Measurements from ENCODE around the gene ZNF576.
A peak's percentile ranks its signal among the peaks of the same experiment; 100 is the strongest.
"Not testable (repeated sequence)": the region's sequence is repeated elsewhere in the genome, so short reads cannot be mapped to it uniquely, and the experiment has no call there.

The ZNF576 gene, protein sequence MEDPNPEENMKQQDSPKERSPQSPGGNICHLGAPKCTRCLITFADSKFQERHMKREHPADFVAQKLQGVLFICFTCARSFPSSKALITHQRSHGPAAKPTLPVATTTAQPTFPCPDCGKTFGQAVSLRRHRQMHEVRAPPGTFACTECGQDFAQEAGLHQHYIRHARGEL

DNA sequence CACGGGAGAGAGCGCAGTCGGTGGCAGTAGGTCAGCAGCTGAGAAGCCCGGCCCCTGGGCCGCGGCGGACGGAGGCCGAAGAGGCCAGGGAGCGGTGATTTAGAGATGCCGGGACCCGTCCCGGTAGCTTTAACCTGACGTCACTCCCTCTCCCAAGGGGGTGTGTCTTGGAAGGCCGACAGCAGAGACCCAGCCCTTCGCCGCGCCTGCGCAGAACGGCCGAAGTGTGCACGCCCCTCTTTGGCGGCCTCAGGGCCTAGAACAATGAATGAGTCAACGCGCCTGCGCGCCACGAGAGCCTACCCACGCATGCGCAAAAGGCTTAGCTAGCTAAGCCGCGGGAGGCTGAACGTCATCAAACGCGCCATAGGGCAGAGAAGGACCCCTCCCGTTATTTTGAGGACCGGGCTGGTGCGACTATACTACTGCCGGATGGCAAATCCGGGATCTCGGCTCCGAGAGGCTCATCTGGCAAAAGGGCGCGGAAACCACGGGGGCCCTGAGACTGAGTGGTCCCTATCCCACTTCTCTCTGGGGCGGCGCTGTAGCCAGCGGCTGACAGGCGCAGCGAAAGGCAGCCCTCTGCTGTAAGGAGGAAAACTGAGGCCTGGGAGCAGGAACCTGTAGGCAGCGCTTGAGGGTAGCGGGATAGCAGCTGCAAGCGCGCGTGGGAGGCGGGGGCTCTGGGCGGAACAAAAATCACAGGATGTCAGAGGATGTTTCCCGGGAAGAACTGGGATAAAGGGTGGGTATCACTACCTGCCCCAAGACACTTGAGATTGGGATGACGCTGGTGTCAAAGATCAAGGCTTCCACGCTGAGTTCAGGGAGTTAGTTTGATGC, at the start of gene ZNF576, which contains the start of gene IRGQ:
ZNF576 (plus strand) TSS at position 597 of the 843 bp plus-strand sequence. CDS start 514 bp downstream, outside the sequence.
IRGQ (minus strand) TSS at position 136 of the 843 bp plus-strand sequence. CDS start 796 bp downstream, outside the sequence.
- peak; percentile 98 for DNase-seq (ENCODE audit: low read depth)

DNA sequence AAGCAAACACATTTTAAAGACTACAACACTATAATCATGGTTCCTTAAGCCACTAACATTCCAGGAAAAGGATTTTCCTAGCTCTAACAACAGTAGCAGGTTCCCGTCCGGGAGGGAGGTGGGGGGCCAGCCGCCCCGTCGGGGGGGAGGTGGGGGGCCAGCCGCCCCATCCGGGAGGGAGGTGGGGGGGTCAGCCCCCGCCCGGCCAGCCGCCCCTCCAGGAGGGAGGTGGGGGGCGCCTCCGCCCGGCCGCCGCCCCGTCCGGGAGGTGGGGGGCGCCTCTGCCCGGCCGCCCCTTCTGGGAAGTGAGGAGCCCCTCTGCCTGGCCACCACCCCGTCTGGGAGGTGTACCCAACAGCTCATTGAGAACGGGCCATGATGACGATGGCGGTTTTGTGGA, 48.5 kb upstream of the ZNF576 start:
- DNase-seq (ENCODE audit: low read depth): not testable (repeated sequence)

DNA sequence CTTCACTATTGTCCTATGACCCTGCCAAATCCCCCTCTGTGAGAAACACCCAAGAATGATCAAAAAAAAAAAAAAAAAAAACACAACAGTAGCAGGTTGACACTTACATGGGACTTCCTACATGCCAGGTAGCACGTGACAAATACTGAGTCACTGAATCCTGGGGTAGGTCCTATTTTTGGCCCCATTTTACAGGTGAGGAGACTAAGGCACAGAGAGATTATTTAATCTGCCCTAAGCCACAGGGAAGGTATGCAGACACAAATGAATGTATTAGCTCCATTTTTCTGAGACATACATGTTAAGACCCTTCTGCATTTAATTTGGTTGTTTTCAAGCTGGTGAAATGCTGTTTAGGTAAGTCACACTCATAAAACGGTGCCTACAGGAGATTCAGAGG, 47.7 kb upstream of the ZNF576 start:
- no peak for DNase-seq (ENCODE audit: low read depth)

DNA sequence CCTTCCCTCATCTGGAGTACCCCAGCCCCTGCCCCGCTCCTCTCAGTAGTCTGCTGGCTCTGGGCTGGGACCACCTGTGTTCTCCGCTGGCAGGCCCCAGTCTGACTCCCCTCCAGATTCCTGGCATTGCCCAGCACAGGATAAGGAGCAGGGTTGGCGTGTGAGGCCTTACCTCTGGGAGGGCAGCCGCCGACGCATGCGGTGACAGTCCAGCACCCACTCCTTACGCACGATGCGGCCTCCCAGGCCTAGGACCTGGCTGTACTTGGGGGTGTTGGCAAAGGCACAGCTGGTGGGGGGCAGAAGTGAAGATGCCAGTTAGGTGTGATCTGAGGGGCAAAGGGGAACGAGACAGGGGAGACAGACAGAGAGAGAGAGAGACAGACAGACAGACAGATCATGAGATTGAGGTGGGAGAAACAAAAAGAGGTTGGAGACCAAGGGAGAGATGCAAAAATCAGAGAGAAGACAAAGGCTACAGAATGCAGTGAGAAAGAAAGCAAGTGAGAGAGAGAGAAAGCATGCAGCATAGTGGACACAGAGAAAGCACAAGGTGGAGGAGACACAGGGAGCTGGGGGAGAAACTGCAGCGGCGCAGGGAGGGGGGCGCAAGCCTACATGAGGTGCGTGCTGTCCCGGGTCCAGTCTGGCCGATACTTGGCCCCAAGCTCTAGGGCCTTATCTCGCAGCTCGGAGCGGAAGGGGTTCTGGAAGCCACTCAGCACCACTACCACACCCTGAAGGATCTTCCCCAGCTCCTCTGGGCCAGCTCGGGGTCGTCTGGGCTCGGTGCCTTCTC, 44.8 kb upstream of the ZNF576 start:
- DNase-seq (ENCODE audit: low read depth): no peak

DNA sequence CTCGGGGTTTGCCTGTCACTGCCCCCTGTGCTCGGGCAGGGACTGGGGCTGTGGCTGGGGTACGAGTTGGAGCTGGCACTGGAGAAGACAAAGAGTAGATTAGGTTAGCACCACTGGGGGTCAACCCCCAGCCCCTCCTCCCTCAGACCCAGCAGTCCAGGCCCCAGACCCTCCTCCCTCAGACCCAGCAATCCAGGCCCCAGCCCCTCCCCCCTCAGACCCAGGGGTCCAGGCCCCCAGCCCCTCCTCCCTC, 44.3 kb upstream of the ZNF576 start:
- DNase-seq (ENCODE audit: low read depth): no peak

DNA sequence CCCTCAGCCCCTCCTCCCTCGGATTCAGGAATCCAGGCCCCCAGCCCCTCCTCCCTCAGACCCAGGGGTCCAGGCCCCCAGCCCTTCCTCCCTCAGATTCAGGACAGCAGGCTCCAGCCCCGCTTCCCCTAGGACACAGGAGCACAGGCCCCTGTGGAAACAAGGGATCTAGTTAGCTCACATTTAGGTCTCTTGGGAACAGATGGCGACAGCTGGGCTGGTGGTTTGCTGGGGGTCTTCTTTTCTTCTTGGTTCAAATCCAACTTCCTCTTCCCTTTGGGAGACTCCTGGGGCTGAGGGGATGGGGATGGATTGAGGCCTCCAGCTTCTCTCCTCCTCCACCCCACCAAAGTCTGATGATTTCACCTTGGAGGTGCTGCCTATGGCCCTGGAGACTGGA, 43.8 kb upstream of the ZNF576 start:
- no peak for DNase-seq (ENCODE audit: low read depth)

DNA sequence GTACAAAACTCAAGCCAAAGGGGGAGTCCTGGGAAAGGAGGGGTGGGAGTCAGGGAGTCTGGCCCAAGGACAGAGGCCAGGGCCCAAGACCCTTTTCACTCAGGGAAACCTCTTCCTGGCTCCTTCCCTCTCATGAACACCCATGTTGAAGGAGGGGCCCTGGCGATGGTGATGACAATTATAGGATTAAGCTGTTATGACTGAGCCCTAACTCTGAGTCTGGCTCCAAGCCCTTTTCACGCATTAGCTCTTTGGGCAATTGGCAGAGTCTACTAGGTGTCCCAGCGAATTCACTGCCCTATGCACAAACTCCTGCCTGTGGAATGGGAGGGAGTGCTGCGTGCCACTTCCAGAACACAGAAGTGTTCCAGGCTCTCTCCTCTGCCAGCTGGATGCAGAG, 42.7 kb upstream of the ZNF576 start:
- no peak for DNase-seq (ENCODE audit: low read depth)

DNA sequence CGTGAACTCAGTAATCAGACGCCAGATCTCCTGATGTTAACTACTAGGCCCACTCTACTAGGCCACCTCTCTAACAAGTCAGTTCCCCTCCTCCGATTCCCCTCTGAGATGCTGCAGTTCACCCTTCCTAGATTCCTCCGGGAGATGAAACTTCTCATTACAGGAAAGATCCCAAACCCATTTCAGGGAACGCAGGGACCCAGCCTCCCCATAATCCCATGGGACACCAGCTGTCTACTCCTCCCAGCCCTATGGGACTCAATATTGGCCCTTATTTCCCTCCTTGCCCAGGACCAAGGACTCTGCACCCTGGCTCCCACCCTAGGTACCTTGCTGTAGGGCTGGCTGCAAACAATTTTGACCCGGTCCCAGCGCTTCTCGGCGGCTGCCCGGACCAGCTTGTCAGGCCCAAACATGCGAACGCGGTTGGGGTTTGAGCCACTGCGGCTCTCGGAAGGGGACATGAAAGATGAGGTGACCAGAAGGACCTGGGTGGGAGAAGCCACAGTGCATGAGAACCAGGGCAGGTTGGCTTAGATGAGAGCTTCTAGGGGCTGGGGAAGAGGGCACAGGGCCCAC, 42.0 kb upstream of the ZNF576 start:
- no peak for DNase-seq (ENCODE audit: low read depth)

DNA sequence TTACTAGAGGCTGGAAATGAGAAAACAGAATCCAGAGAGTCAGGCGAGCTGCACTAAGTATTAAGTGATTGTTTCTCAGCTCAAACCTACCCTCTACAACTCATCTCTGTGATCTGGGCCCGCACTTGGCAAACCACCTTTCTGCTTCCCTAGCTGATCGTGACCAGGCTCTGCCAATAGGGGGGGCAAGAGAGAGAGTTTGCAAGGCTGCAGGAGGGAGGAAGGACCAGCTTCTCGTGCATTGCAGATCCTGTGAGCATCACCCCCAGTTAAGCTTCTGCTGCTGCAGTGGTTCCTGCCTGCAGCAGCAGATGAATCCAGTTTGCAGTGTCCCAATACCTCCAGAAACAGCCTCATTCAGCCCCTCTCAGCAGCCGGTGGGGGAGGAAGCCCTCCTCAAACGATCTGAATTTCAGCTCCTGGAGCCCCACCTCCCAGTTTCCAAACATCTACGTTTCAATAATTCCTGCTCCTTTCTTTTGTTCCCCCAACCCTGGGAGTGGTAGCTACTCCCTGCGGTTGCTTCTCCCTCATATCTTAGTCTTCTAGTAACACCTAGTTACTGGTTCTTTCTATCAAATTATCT, 41.1 kb upstream of the ZNF576 start:
- DNase-seq (ENCODE audit: low read depth): peak; percentile 71

DNA sequence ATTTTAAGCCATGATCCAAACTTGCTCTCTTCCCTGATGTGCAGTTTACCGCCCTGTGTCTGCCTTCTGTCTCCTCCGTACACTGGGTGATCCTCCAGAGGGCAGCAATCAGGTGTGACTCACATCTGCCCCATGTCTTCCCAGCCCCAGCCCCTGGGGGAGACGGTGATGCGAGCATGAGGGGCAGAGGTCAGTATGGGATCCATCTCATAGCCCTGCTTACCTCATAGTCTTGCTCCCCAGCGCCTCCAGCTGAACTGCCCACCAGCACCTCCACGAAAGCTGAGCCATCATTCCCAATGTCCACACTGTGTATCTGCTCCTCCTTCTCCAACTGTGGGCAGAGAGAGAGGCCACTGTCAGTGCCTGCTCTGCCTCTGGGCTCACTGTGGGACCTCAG, 35.7 kb upstream of the ZNF576 start:
- DNase-seq (ENCODE audit: low read depth): peak; percentile 43

DNA sequence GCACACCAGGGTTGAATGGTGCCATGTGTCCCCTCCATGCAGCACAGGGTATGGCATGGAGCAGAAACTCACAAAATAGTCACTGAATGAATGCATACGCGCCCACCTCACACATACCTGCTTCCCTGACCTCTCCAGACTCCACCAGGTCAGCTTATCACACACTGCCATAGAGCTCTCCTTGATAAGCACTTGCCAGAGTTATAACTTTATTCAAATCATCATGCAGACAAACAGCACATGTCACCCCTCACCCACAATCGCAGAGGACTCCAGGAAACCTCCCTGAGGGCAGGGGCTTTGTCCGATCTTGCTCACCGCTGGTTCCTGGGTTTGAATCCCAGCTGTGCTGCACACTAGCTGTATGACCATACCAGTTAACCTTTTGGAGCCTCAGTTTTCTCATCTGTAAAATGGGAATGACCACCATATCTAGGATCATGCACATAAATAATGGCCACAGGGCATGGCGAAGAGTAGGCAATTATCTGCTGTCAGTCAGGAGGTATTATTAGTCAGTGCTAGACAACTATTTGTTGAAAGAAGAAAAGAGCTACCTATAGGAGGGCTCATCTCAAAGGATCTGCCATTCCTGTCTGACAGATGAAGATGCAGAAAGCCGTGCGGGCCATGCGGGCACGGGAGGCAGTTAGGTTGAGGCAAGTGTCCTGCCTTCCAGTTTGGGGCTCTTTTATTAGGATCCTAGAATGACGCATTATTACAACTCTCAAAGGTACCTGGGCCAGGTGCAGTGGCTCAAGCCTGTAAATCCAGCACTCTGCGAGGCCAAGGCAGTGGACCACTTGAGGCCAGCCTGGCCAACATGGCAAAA, 35.0 kb upstream of the ZNF576 start:
- DNase-seq (ENCODE audit: low read depth): no peak

DNA sequence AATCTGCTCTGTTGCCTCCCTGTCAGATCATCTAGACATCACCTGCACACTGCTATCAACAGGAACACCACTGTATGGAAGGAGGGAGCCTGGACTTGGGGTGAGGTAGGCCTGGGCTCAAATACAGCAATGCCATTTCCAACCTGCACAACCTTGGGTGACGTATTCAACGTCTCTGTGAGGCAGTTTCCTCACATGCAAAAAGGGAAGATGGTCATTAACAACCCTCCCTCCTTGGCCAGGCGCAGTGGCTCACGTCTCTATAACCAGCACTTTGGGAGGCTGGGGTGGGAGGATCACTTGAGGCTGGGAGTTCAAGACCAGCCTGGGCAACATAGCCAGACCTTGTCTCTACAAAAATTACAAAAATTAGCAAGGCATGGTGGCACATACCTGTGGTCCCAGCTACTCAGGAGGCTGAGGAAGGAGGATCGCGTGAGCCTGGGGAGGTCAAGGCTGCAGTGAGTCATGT, 34.1 kb upstream of the ZNF576 start:
- DNase-seq (ENCODE audit: low read depth): no peak

DNA sequence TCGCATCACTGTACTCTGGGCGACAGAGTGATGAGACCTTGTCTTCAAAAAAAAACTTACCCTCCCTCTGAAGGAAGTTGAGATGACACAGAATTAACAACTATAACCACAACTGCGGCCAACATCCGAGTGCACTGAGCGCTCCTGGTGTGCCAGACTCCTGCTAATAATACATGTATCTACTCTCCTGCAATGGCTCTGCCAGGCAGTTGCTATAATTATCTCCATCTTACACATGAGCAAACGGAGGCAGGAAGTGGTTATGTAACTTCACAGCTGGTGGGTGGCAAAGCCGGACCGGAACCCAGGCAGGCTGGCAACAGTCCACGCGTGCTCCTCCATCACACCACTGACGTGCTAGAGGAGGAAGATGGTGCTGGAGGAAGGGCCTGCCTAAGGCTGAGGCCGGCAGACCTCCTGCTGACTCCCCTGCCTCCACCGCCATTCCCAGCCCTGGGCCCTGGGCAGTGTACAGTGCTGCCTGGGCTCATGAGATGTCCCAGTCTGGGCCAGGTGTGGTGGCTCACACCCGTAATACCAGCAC, 33.6 kb upstream of the ZNF576 start:
- DNase-seq (ENCODE audit: low read depth): peak; percentile 85

DNA sequence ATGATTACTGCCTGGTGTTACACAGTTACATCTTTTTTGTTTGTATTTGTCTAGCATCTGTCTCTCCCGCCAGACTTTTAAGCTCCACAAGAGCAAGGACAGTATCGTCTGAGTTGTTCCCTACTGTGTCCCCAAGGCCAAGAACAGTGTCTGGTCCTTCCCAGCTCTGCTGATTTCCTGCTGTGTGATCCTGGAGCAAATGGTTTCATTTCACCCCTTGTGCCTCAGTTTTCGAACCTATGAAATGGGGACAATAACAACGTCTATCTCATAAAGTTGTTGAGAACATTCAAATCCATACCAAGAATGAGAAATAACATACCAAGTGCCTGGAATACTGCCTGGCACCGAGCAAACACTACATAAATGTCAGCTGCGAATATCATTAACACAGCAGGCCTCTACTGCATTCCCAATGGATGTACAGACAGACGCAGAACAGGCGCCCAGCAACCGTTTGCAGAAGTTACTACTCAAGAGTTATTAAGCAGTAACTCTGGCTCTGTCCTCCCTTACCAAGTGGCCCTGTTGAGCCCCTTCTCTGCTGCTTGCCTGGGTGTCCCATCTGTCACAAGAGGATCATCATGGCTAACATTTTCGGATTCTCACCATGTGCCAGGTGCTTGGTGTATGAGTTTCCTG, 32.5 kb upstream of the ZNF576 start:
- no peak for DNase-seq (ENCODE audit: low read depth)

DNA sequence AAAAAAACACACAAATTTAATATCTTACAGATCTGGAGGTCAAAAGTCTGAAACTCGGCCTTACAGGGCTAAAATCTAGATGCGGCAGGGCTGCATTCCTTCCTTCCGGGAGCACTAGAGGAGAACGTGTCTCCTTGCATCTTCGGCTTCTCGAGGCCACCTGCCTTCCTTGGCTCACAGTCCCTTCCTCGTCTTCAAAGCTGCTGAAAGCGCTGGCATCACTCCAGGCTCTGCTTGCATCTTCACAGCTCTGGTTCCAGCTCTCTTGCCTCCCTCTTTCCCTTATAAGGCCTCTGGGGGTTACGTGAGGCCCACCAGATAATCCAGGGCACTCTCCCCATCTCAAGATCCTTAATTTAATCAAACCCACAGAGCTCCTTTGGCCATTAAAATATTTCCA, 31.6 kb upstream of the ZNF576 start:
- no peak for DNase-seq (ENCODE audit: low read depth)

DNA sequence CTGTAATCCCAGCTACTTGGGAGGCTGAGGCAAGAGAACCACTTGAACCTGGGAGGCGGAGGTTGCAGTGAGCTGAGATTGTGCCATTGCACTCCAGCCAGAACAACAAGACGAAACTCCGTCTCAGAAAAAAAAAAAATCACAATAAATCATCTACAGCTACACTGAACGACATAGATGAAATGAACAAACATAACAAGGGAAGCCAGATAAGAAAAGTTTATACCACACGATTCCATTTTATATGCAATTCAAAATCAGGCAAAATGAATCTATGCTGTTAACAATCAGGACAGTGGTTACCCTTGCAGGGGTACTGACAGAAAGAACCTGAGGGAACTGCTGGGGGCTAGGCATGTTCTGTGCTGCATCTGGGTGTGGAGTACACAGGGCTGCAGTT, 26.7 kb upstream of the ZNF576 start:
- no peak for DNase-seq (ENCODE audit: low read depth)

DNA sequence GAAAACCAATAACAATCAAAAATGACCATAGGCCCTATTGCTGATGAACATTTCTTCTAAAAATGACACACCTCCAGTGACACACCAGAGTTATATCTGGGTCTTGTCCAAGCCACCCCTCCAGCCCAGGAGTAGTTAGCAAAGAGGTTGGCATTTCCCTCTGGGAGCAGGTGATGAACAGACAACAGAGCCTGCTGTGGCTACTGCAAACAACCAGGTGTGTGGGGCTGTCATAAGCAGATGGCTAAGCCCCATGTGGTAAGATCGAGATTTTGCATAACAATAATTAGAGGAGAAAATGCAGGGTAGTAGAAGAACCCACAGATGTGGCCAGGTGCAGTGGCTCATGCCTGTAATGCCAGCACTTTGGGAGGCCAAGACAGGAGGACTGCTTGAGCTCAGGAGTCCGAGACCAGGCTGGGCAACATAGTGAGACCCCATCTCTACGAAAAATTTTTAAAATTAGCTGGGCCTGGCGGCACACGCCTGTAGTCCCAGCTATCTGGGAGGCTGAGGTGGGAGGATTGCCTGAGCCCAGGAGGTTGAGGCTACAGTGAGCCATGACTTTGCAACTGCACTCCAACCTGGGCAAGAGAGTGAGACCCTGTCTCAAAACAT, 26.1 kb upstream of the ZNF576 start:
- no peak for DNase-seq (ENCODE audit: low read depth)

DNA sequence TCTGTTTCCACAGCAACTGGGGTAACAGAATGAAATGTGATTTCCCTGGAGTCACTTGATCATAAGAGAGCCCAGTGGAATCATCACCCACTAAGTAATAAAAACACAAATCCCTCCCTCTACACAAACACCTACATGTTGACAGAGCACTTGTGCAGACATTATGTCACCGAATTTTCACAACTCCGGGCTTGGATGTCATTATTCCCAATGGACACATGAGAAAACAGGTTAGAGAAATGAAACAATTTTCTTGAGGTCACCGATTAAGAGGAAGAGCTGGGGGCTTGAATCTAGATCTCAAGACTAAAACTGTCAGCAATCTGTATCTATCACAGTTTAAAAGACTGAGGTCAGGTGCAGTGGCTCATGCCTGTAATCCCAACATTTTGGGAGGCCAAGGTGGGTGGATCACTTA, 24.2 kb upstream of the ZNF576 start:
- DNase-seq (ENCODE audit: low read depth): no peak

DNA sequence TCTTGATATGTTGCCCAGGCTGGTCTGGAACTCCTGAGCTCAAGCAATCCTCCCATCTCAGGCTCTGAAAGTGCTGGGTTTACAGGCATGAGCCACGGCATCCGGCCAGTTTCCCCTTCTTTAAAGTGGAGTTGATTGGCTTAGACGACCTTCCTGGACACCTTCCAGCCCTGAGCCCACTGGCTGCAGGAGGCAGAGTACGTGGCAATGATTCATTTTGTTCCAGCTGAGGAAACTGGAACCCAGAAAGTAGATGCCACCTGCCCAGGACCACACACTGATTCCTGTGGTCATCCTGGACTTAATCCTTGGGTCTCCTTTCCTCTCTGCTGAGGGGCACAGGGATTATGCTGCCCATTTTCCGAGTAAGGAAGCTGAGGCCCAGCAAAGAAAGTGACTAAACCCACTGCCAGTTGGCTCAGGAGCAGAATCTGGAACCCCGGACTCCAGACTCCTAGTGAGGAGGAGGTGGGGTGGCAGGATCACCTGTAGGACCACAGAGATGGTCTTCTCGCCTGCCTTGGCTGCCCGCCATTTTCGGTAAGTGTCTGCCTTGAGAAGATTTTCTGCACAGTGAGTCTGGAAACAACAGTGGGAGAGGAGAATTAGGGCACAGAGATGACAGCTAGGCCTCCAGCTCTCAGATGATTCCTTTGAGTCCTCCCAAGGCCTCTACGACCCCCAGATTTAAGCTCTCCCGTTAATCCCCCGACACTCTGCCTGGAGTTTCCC, 21.8 kb upstream of the ZNF576 start:
- peak; percentile 76 for DNase-seq (ENCODE audit: low read depth)

All from iris pigment epithelial cell (primary cell).